Esophagus squamous epithelium (tissue), 5 donors: ENCODE data around the gene GRHL1. TPM values are rescaled to one million over a fixed set of nuclear protein-coding genes. Genes with fewer than 3 reads are reported as not detected.
A peak's percentile ranks its signal among the peaks of the same experiment; 100 is the strongest.

ENCODE experiments used
- DNase-seq: peaks from one replicate; lab custom pipeline; 2025; lab: John Stamatoyannopoulos, UW
- H3K27ac ChIP-seq, 4 donors: fragments of 200-600 bp; sonication (generic); one replicate each; pipeline ENCODE4 v1.5.1; 2016 to 2019; ENCODE audit warnings: mild to moderate bottlenecking in 1 of 4
- H3K27me3 ChIP-seq, 4 donors: fragments of 200-600 bp; sonication (generic); 1 replicate in 3 of 4; 2 replicates in 1 of 4; pipeline versions ENCODE4 v1.5.1 to v1.6.0; 2017 to 2021; ENCODE audit warnings: antibody characterized with exemption in 1 of 4
- H3K36me3 ChIP-seq, 3 donors: fragments of 200-600 bp; sonication (generic); one replicate each; pipeline ENCODE4 v1.5.1; 2016 to 2019
- H3K4me1 ChIP-seq, 3 donors: fragments of 200-600 bp; sonication (generic); one replicate each; pipeline ENCODE4 v1.5.1; 2017 to 2019
- H3K4me3 ChIP-seq, 4 donors: fragments of 200-600 bp; sonication (generic); 1 replicate in 3 of 4; 2 replicates in 1 of 4; pipeline ENCODE4 v1.5.1; 2016 to 2019; ENCODE audit warnings: mild to moderate bottlenecking in 2 of 4, moderate library complexity in 1 of 4
- H3K9me3 ChIP-seq, 3 donors: fragments of 200-600 bp; sonication (generic); one replicate each; pipeline ENCODE4 v1.5.1; 2016 to 2019
- CTCF ChIP-seq, 6 experiments: fragments of 450-650 bp in 4 of 6; fragments of 200-600 bp in 2 of 6; sonication (generic) in 2 of 6; IDR thresholded peaks; one replicate each; pipeline ENCODE4 v1.5.1; 2016 to 2019; ENCODE audit warnings: antibody characterized with exemption in 6 of 6, mild to moderate bottlenecking in 4 of 6, moderate library complexity in 4 of 6
- POLR2A ChIP-seq, 4 donors: fragments of 450-650 bp; IDR thresholded peaks; one replicate each; pipeline ENCODE4 v1.6.1; 2017; ENCODE audit warnings: antibody characterized with exemption in 4 of 4, mild to moderate bottlenecking in 4 of 4, moderate library complexity in 3 of 4
- WGBS, 2 donors: methylation state at CpG; one replicate each; pipeline ENCODE4 v1.1.5; 2018; 5-methylcytosine and 5-hydroxymethylcytosine counted together
- intact Hi-C: fragments of 100-400 bp; cut with DNase I; formaldehyde crosslinking; loops from one replicate; pipeline ENCODE4 v1.15.0; 2022
- total RNA-seq, 4 donors: library from RNA; depleted of rRNA; stranded (reverse); fragments of >200 nt; gene quantifications; one replicate each; pipeline ENCODE4 v1.1.0, GENCODE V29; 2016
- donor health status: DM: yes; HTN: yes; CAD: no.

GRHL1 gene
- total RNA-seq, 4 donors from 2014 or later: 76.3 to 192 (median 115) TPM

GRCh38 chr2:10035053-10035422 is 83.5 kb downstream of the GRHL1 start:
- intact Hi-C loops: no loop called here
- Histone ChIP-seq H3K4me3 (no peak overlapping the region), H3K27me3 (no peaks in the 10 kb centered on the region), H3K27ac (peak overlapping the region in 2 of 4 donors; percentile 16 to 55), H3K36me3 (no peaks in the 10 kb centered on the region), H3K9me3 (no peaks in the 10 kb centered on the region), H3K4me1 (peaks cover 14 to 50% (median 41%) of the 10 kb centered on the region in 3 donors)
- TF ChIP-seq POLR2A (IDR thresholded peaks at IDR 0.05): no peak
- no peak for TF ChIP-seq CTCF (IDR thresholded peaks at IDR 0.05)
- no peak for DNase-seq
- WGBS, 2 donors: 46 to 57% methylated on average over 2 to 3 of the region's 3 CpGs

- Histone ChIP-seq H3K4me1 (peaks cover 18 to 50% (median 41%) of the 10 kb centered on the region in 3 donors), H3K36me3 (no peaks in the 10 kb centered on the region), H3K27me3 (no peaks in the 10 kb centered on the region), H3K27ac (peak overlapping the region; percentile 2 to 85 (median 64)), H3K4me3 (no peak overlapping the region), H3K9me3 (no peaks in the 10 kb centered on the region)
- intact Hi-C loops: no loop called here
- 25 to 38% methylated on average over 3 to 4 of the region's 5 CpGs for WGBS, 2 donors
- no peak for TF ChIP-seq POLR2A (IDR thresholded peaks at IDR 0.05)
- no peak for TF ChIP-seq CTCF (IDR thresholded peaks at IDR 0.05)
- DNase-seq: no peak
Measured at GRCh38 chr2:10035633-10036032, 84.1 kb downstream of the GRHL1 start.

GRCh38 chr2:10036095-10036884 is 84.8 kb downstream of the GRHL1 start:
- H3K4me3 ChIP-seq: no peak overlapping the region
- H3K4me1 ChIP-seq: peaks cover 18 to 55% (median 47%) of the 10 kb centered on the region in 3 donors
- H3K27ac ChIP-seq: peak overlapping the region; percentile 2 to 85 (median 64)
- no peaks in the 10 kb centered on the region for H3K36me3 ChIP-seq
- H3K27me3 ChIP-seq: no peaks in the 10 kb centered on the region
- DNase-seq: no peak
- 30 to 45% methylated on average over 6 to 13 of the region's 14 CpGs for WGBS, 2 donors
- H3K9me3 ChIP-seq: no peaks in the 10 kb centered on the region
- TF ChIP-seq CTCF (IDR thresholded peaks at IDR 0.05) (peak in 5 of 6 experiments; percentile 32 to 64 (median 44)), POLR2A (IDR thresholded peaks at IDR 0.05) (no peak)
- intact Hi-C loops: no loop called here

GRCh38 chr2:10038123-10038522 is 86.6 kb downstream of the GRHL1 start:
- 85 to 89% methylated on average over 7 to 8 of the region's 10 CpGs for WGBS, 2 donors
- no peak for DNase-seq
- Histone ChIP-seq H3K27me3 (no peaks in the 10 kb centered on the region), H3K4me3 (no peak overlapping the region), H3K9me3 (no peaks in the 10 kb centered on the region), H3K36me3 (no peaks in the 10 kb centered on the region), H3K27ac (peak overlapping the region in 2 of 4 donors; percentile 23 to 57), H3K4me1 (peaks cover 25 to 72% (median 59%) of the 10 kb centered on the region in 3 donors)
- TF ChIP-seq POLR2A (IDR thresholded peaks at IDR 0.05) (no peak), CTCF (IDR thresholded peaks at IDR 0.05) (no peak)
- intact Hi-C loops: no loop called here

GRCh38 chr2:10038716-10039115 is 87.2 kb downstream of the GRHL1 start:
- Histone ChIP-seq H3K27me3 (no peaks in the 10 kb centered on the region), H3K9me3 (no peaks in the 10 kb centered on the region), H3K4me3 (no peak overlapping the region), H3K36me3 (no peaks in the 10 kb centered on the region), H3K27ac (peak overlapping the region in 2 of 4 donors; percentile 23 to 31), H3K4me1 (peaks cover 25 to 72% (median 59%) of the 10 kb centered on the region in 3 donors)
- TF ChIP-seq CTCF (IDR thresholded peaks at IDR 0.05) (no peak), POLR2A (IDR thresholded peaks at IDR 0.05) (no peak)
- DNase-seq: no peak
- intact Hi-C loops: no loop called here
